B cell (primary cell): Measurements from ENCODE around the gene EXOC4. TPM values are rescaled to one million over a fixed set of nuclear protein-coding genes. Genes with fewer than 3 reads are reported as not detected.

Source experiments
- ATAC-seq: fragments of 200-7000 bp; cut with Tn5 transposase; one replicate; pipeline ENCODE4 v1.10.0; 2021; ENCODE audit warnings: low read depth, mild to moderate bottlenecking, moderate number of reproducible peaks, moderate library complexity
- CTCF ChIA-PET: fragments of 350-600 bp; sonication (Branson Sonifier 250); formaldehyde crosslinking; loops from one replicate; lab custom pipeline; 2021; ENCODE audit warnings: antibody characterized with exemption, inconsistent platforms; lab: Charles Lee
- POLR2A ChIA-PET: fragments of 350-600 bp; sonication (Branson Sonifier 250); formaldehyde crosslinking; loops from one replicate; lab custom pipeline; 2021; ENCODE audit warnings: antibody characterized with exemption; lab: Charles Lee
- DNase-seq: peaks from one replicate; pipeline ENCODE4 v3.0.0; 2013
- H2AFZ ChIP-seq: 2 replicates; pipeline ENCODE4 v1.6.1; 2012; ENCODE audit warnings: mild to moderate bottlenecking, low read depth, low read length; ENCODE audit not compliant: insufficient read depth, poor library complexity, severe bottlenecking
- H3K27ac ChIP-seq, 2 donors: 1 replicate in 1 of 2; 2 replicates in 1 of 2; pipeline ENCODE4 v1.5.1; 2012 to 2013; ENCODE audit warnings: low read length in 2 of 2, mild to moderate bottlenecking in 2 of 2, moderate library complexity in 1 of 2
- H3K27me3 ChIP-seq, 4 experiments: fragments of 200-600 bp in 1 of 4; sonication (generic) in 1 of 4; replicated peaks in 1 of 4; 1 replicate in 2 of 4; 2 replicates in 2 of 4; pipeline versions ENCODE4 v1.6.1 to v1.7.0; 2013 to 2016; ENCODE audit warnings: low read length in 3 of 4, mild to moderate bottlenecking in 2 of 4, mixed read lengths in 1 of 4, moderate library complexity in 1 of 4; ENCODE audit not compliant: insufficient read depth in 4 of 4, control insufficient read depth in 3 of 4; ENCODE audit errors: control extremely low read depth in 1 of 4
- H3K36me3 ChIP-seq, 2 experiments: replicated peaks in 1 of 2; 1 replicate in 1 of 2; 2 replicates in 1 of 2; pipeline versions ENCODE4 v1.6.1 to v1.7.1; 2013; ENCODE audit warnings: low read length in 1 of 2; ENCODE audit not compliant: insufficient read depth in 2 of 2, control insufficient read depth in 1 of 2; ENCODE audit errors: control extremely low read depth in 1 of 2, extremely low read depth in 1 of 2
- H3K4me1 ChIP-seq, 2 donors: fragments of 200-600 bp in 1 of 2; sonication (generic) in 1 of 2; 1 replicate in 1 of 2; 2 replicates in 1 of 2; pipeline versions ENCODE4 v1.5.1 to v1.6.1; 2013 to 2017; ENCODE audit warnings: low read length in 2 of 2; ENCODE audit not compliant: control insufficient read depth in 2 of 2, insufficient read depth in 2 of 2
- H3K4me2 ChIP-seq: replicated peaks from 2 replicates; pipeline ENCODE3; 2012; ENCODE audit warnings: mild to moderate bottlenecking, low read depth, low read length; ENCODE audit not compliant: poor library complexity, severe bottlenecking
- H3K4me3 ChIP-seq, 5 experiments: fragments of 200-600 bp in 1 of 5; sonication (generic) in 1 of 5; 1 replicate in 3 of 5; 2 replicates in 2 of 5; pipeline versions ENCODE4 v1.5.1 to v1.7.0; 2011 to 2016; ENCODE audit warnings: low read length in 4 of 5, mild to moderate bottlenecking in 4 of 5, low read depth in 2 of 5, control low read depth in 1 of 5, moderate library complexity in 1 of 5; ENCODE audit not compliant: insufficient read depth in 1 of 5; ENCODE audit errors: control extremely low read depth in 1 of 5, extremely low read depth in 1 of 5
- H3K79me2 ChIP-seq: fragments of 200-600 bp; sonication (generic); one replicate; pipeline ENCODE4 v1.6.0; 2016; ENCODE audit warnings: low read length; ENCODE audit not compliant: control insufficient read depth, insufficient read depth
- H3K9ac ChIP-seq: fragments of 200-600 bp; sonication (generic); 2 replicates; pipeline ENCODE4 v1.6.1; 2017; ENCODE audit warnings: mild to moderate bottlenecking, low read length, moderate library complexity
- H3K9me3 ChIP-seq, 3 donors: one replicate each; pipeline versions ENCODE4 v1.6.1 to v1.7.1; 2013; ENCODE audit warnings: low read length in 2 of 3; ENCODE audit not compliant: control insufficient read depth in 2 of 3, insufficient read depth in 1 of 3; ENCODE audit errors: control extremely low read depth in 1 of 3
- H4K20me1 ChIP-seq: 2 replicates; pipeline ENCODE4 v1.6.0; 2012; ENCODE audit warnings: mild to moderate bottlenecking, low read length; ENCODE audit not compliant: insufficient read depth, control insufficient read depth, poor library complexity, severe bottlenecking
- H3K27ac Mint-ChIP-seq: one replicate; pipeline ENCODE4 v1.8.0; 2021; ENCODE audit warnings: mixed read lengths
- H3K27me3 Mint-ChIP-seq: one replicate; pipeline ENCODE4 v1.8.0; 2021; ENCODE audit warnings: mixed read lengths
- H3K4me1 Mint-ChIP-seq: one replicate; pipeline ENCODE4 v1.8.0; 2021; ENCODE audit warnings: mixed read lengths
- H3K4me3 Mint-ChIP-seq: one replicate; pipeline ENCODE4 v1.8.0; 2021; ENCODE audit warnings: mixed read lengths
- H3K9me3 Mint-ChIP-seq: one replicate; pipeline ENCODE4 v1.8.0; 2022; ENCODE audit warnings: mixed read lengths; ENCODE audit not compliant: insufficient read depth
- CTCF ChIP-seq: fragments of 200-600 bp; IDR thresholded peaks from one replicate; pipeline ENCODE4 v1.8.0; 2022; ENCODE audit warnings: antibody characterized with exemption, mild to moderate bottlenecking
- EZH2 ChIP-seq: IDR thresholded peaks from 2 replicates; pipeline ENCODE4 v1.6.1; 2012; ENCODE audit warnings: borderline replicate concordance, low read depth, mild to moderate bottlenecking, moderate library complexity, low read length; ENCODE audit not compliant: insufficient read depth, poor library complexity, severe bottlenecking
- WGBS: methylation state at CpG from one replicate; pipeline ENCODE4 v1.1.5; 2013; ENCODE audit warnings: missing lambda C conversion rate; ENCODE audit not compliant: insufficient coverage; 5-methylcytosine and 5-hydroxymethylcytosine counted together
- intact Hi-C: fragments of 100-400 bp; cut with micrococcal nuclease; formaldehyde crosslinking; loops from one replicate; pipeline ENCODE4 v1.10.0; 2022
- polyA plus RNA-seq: library from polyadenylated mRNA; depleted of rRNA; stranded (reverse); fragments of >200 nt; gene quantifications from 2 replicates; pipeline ENCODE4 v1.2.3, GENCODE V29; 2012
- total RNA-seq, 2 donors: library from RNA; stranded (reverse); fragments of 120-200 nt in 1 of 2; gene quantifications; 1 replicate in 1 of 2; 2 replicates in 1 of 2; pipeline versions ENCODE4 v1.2.3 to v1.2.4, GENCODE V29; 2013 to 2022

The EXOC4 gene
- total and polyA plus RNA-seq, 2 donors (not counting 1 experiment from before 2014, with no cell fraction given): 16.7 to 135 TPM

GRCh38 chr7:133962646-133963045 lies 709.8 kb downstream of the EXOC4 start:
- POLR2A ChIA-PET: no interaction called here

GRCh38 chr7:133963629-133964028 lies 710.8 kb downstream of the EXOC4 start:
- no peak overlapping the region for H3K4me2 ChIP-seq
- no peak overlapping the region for H3K4me3 Mint-ChIP-seq
- no peaks in the 10 kb centered on the region for H3K9me3 ChIP-seq
- H3K27ac Mint-ChIP-seq: no peak overlapping the region
- no peak overlapping the region for H3K4me3 ChIP-seq
- H3K27me3 Mint-ChIP-seq: no peaks in the 10 kb centered on the region
- H3K9me3 Mint-ChIP-seq: peaks cover 13% of the 10 kb centered on the region
- DNase-seq (no peak), ATAC-seq (no peak)
- no peaks in the 10 kb centered on the region for H3K79me2 ChIP-seq
- no peak overlapping the region for H2AFZ ChIP-seq
- TF ChIP-seq CTCF (no peak), EZH2 (no peak)
- H3K27ac ChIP-seq: no peak overlapping the region
- CTCF ChIA-PET: no interaction called here
- POLR2A ChIA-PET: no interaction called here
- WGBS: 83% methylated on average over 1 of the region's 2 CpGs
- H3K4me1 ChIP-seq: no peaks in the 10 kb centered on the region
- H3K27me3 ChIP-seq: no peaks in the 10 kb centered on the region
- no peaks in the 10 kb centered on the region for H3K36me3 ChIP-seq
- no peaks in the 10 kb centered on the region for H4K20me1 ChIP-seq
- H3K9ac ChIP-seq: no peak overlapping the region
- H3K4me1 Mint-ChIP-seq: no peaks in the 10 kb centered on the region
- intact Hi-C loops: no loop called here

More at GRCh38 chr7:133962646-133963045, 709.8 kb downstream of the EXOC4 start:
- Mint-ChIP-seq H3K9me3 (peaks cover 11% of the 10 kb centered on the region), H3K27me3 (no peaks in the 10 kb centered on the region), H3K27ac (no peak overlapping the region), H3K4me3 (no peak overlapping the region), H3K4me1 (no peaks in the 10 kb centered on the region)
- no peak for TF ChIP-seq CTCF
- no peak for TF ChIP-seq EZH2
- Histone ChIP-seq H3K9me3 (no peaks in the 10 kb centered on the region), H3K9ac (no peak overlapping the region), H3K27me3 (no peaks in the 10 kb centered on the region), H3K4me2 (no peak overlapping the region), H3K27ac (no peak overlapping the region), H3K4me3 (no peak overlapping the region), H2AFZ (no peak overlapping the region), H3K36me3 (no peaks in the 10 kb centered on the region), H3K79me2 (no peaks in the 10 kb centered on the region), H3K4me1 (no peaks in the 10 kb centered on the region), H4K20me1 (no peaks in the 10 kb centered on the region)
- intact Hi-C loops: no loop called here
- no peak for DNase-seq
- no peak for ATAC-seq
- 100% methylated on average over 1 of the region's 4 CpGs for WGBS
- CTCF ChIA-PET: no interaction called here
